GM23248 (cell line): ENCODE measurements around the gene RNF215. TPM values are rescaled to one million over a fixed set of nuclear protein-coding genes. Genes with fewer than 3 reads are reported as not detected.

ENCODE experiments used
- DNase-seq: peaks from one replicate; pipeline ENCODE4 v3.0.0-alpha.2; 2015
- H2AFZ ChIP-seq: fragments of 200-600 bp; sonication (generic); 2 replicates; pipeline ENCODE4 v1.6.1; 2016; ENCODE audit warnings: antibody characterized with exemption
- H3F3A ChIP-seq: fragments of 200-600 bp; sonication (generic); 2 replicates; pipeline ENCODE4 v1.6.1; 2016; ENCODE audit warnings: mild to moderate bottlenecking, antibody characterized with exemption, mixed run types; ENCODE audit not compliant: insufficient read depth
- H3K27ac ChIP-seq: fragments of 200-600 bp; sonication (generic); 2 replicates; pipeline ENCODE4 v1.5.1; 2016; ENCODE audit warnings: mild to moderate bottlenecking
- H3K27me3 ChIP-seq: fragments of 200-600 bp; sonication (generic); replicated peaks from 2 replicates; pipeline ENCODE4 v1.6.1; 2016; ENCODE audit warnings: mild to moderate bottlenecking; ENCODE audit not compliant: insufficient read depth
- H3K36me3 ChIP-seq: fragments of 200-600 bp; sonication (generic); 2 replicates; pipeline ENCODE4 v1.6.1; 2016; ENCODE audit warnings: low read depth, mild to moderate bottlenecking
- H3K4me1 ChIP-seq: fragments of 200-600 bp; sonication (generic); 2 replicates; pipeline ENCODE4 v1.6.1; 2016; ENCODE audit warnings: mild to moderate bottlenecking; ENCODE audit not compliant: insufficient read depth
- H3K4me2 ChIP-seq: fragments of 200-600 bp; sonication (generic); one replicate; pipeline ENCODE4 v1.6.1; 2016; ENCODE audit warnings: mild to moderate bottlenecking; ENCODE audit not compliant: unreplicated experiment
- H3K4me3 ChIP-seq: fragments of 200-600 bp; sonication (generic); 2 replicates; pipeline ENCODE4 v1.5.1; 2016; ENCODE audit warnings: mild to moderate bottlenecking
- H3K79me2 ChIP-seq: fragments of 200-600 bp; sonication (generic); 2 replicates; pipeline ENCODE4 v1.6.1; 2016; ENCODE audit warnings: mild to moderate bottlenecking; ENCODE audit not compliant: insufficient read depth
- H3K9ac ChIP-seq: fragments of 200-600 bp; sonication (generic); 2 replicates; pipeline ENCODE4 v1.6.1; 2016; ENCODE audit warnings: mild to moderate bottlenecking
- H3K9me2 ChIP-seq: fragments of 200-600 bp; sonication (generic); 2 replicates; pipeline ENCODE4 v1.6.1; 2016; ENCODE audit warnings: mixed run types, mild to moderate bottlenecking, moderate library complexity; ENCODE audit not compliant: insufficient read depth
- H3K9me3 ChIP-seq: fragments of 200-600 bp; sonication (generic); one replicate; pipeline ENCODE4 v1.6.1; 2017; ENCODE audit warnings: low read depth
- H4K20me1 ChIP-seq: fragments of 200-600 bp; sonication (generic); 2 replicates; pipeline ENCODE4 v1.6.0; 2016; ENCODE audit not compliant: insufficient read depth
- EZH2 ChIP-seq: fragments of 200-600 bp; sonication (generic); IDR thresholded peaks from 2 replicates; pipeline ENCODE4 v1.6.1; 2018; ENCODE audit warnings: antibody characterized with exemption, mild to moderate bottlenecking; ENCODE audit not compliant: insufficient read depth, poor library complexity, severe bottlenecking
- EZH2phosphoT487 ChIP-seq: fragments of 200-600 bp; sonication (generic); IDR thresholded peaks from 2 replicates; pipeline ENCODE4 v1.6.1; 2018; ENCODE audit warnings: antibody characterized with exemption, moderate library complexity, mild to moderate bottlenecking, low read depth; ENCODE audit not compliant: insufficient read depth
- WGBS, 2 experiments: methylation state at CpG; one replicate each; pipeline ENCODE4 v1.1.6; 2015 to 2017; ENCODE audit warnings: low lambda C conversion rate in 2 of 2, low coverage in 1 of 2; ENCODE audit errors: missing lambda C conversion rate in 2 of 2; 5-methylcytosine and 5-hydroxymethylcytosine counted together
- in situ Hi-C: fragments of 300-500 bp; cut with MboI; formaldehyde crosslinking; loops from 2 replicates; pipeline ENCODE4 v1.15.0; 2020
- polyA plus RNA-seq: library from polyadenylated mRNA; unstranded; fragments of >200 nt; fragmentation: Nextera tagmentation; extraction: Ambion mirVana; gene quantifications from 2 replicates; pipeline ENCODE4 v1.2.1, GENCODE V29; 2016
- total RNA-seq: library from RNA; depleted of rRNA; stranded (reverse); fragments of >200 nt; shearing (Covaris generic); gene quantifications from 2 replicates; pipeline ENCODE4 v1.2.3, GENCODE V29; 2014

Gene RNF215
- total and polyA plus RNA-seq, 2 experiments from 2014 or later, result 2.9 to 29.9 TPM

GRCh38 chr22:30433773-30434172, 46.6 kb upstream of the RNF215 start:
- DNase-seq, result no peak
- TF ChIP-seq EZH2phosphoT487 (no peak), EZH2 (no peak)
- H3K36me3 ChIP-seq, result no peaks in the 10 kb centered on the region
- H4K20me1 ChIP-seq, result no peaks in the 10 kb centered on the region
- no peak overlapping the region for H2AFZ ChIP-seq
- no peak overlapping the region for H3K27ac ChIP-seq
- in situ Hi-C loops, result no loop called here
- H3K27me3 ChIP-seq, result no peaks in the 10 kb centered on the region
- 91 to 100% methylated on average over 1 of the region's 1 CpG for WGBS, 2 experiments
- no peak overlapping the region for H3K4me2 ChIP-seq
- H3K9me2 ChIP-seq, result no peaks in the 10 kb centered on the region
- no peaks in the 10 kb centered on the region for H3F3A ChIP-seq
- no peak overlapping the region for H3K9ac ChIP-seq
- no peak overlapping the region for H3K4me3 ChIP-seq
- no peaks in the 10 kb centered on the region for H3K79me2 ChIP-seq
- H3K4me1 ChIP-seq, result no peaks in the 10 kb centered on the region
- H3K9me3 ChIP-seq, result no peaks in the 10 kb centered on the region

DNA sequence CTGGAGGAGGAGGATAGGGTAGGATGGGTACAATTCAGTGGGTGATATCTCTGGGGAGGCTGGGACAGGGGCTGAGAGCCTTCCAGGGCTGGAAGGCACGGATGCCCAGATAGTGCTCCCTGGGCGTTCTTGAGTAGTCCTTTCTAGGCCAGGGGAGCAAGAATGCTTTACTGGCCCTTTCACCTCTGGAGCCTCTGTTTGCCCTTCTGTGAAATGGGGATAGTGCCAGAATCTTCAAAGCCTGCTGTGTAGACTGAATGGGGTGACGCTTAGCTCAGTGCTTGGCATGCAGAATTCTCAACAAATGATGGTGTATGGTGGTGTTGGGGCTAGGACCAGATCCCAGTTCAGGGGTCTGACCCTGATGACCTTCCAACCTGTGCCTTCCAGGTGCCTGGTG, 46.0 kb upstream of the RNF215 start:
- Histone ChIP-seq H3K27me3 (no peaks in the 10 kb centered on the region), H3K9ac (no peak overlapping the region), H3K4me3 (no peak overlapping the region), H4K20me1 (no peaks in the 10 kb centered on the region), H3K9me2 (no peaks in the 10 kb centered on the region), H3K27ac (no peak overlapping the region), H3K4me1 (no peaks in the 10 kb centered on the region), H3K9me3 (no peaks in the 10 kb centered on the region), H3F3A (no peaks in the 10 kb centered on the region), H3K4me2 (no peak overlapping the region), H3K36me3 (no peaks in the 10 kb centered on the region), H3K79me2 (no peaks in the 10 kb centered on the region), H2AFZ (no peak overlapping the region)
- DNase-seq, result no peak
- 84 to 87% methylated on average over 3 of the region's 3 CpGs for WGBS, 2 experiments
- no peak for TF ChIP-seq EZH2phosphoT487
- TF ChIP-seq EZH2, result no peak
- in situ Hi-C loops, result no loop called here

- no peaks in the 10 kb centered on the region for H3F3A ChIP-seq
- H3K4me3 ChIP-seq, result no peak overlapping the region
- no peaks in the 10 kb centered on the region for H3K79me2 ChIP-seq
- H3K9me3 ChIP-seq, result no peaks in the 10 kb centered on the region
- WGBS, 2 experiments, result 11 to 21% methylated on average over 1 to 2 of the region's 2 CpGs
- no peaks in the 10 kb centered on the region for H3K4me1 ChIP-seq
- H3K4me2 ChIP-seq, result no peak overlapping the region
- in situ Hi-C loops, result no loop called here
- H3K36me3 ChIP-seq, result no peaks in the 10 kb centered on the region
- no peak overlapping the region for H2AFZ ChIP-seq
- no peaks in the 10 kb centered on the region for H3K27me3 ChIP-seq
- H3K9me2 ChIP-seq, result no peaks in the 10 kb centered on the region
- no peak for DNase-seq
- TF ChIP-seq EZH2phosphoT487, result no peak
- TF ChIP-seq EZH2, result no peak
- H4K20me1 ChIP-seq, result no peaks in the 10 kb centered on the region
- H3K9ac ChIP-seq, result no peak overlapping the region
- H3K27ac ChIP-seq, result no peak overlapping the region
Observed at GRCh38 chr22:30432520-30432919, 45.3 kb upstream of the RNF215 start.

GRCh38 chr22:30432096-30432495, 44.9 kb upstream of the RNF215 start:
- no peaks in the 10 kb centered on the region for H3K9me3 ChIP-seq
- no peaks in the 10 kb centered on the region for H3K9me2 ChIP-seq
- DNase-seq, result no peak
- H3K27ac ChIP-seq, result no peak overlapping the region
- H3K4me3 ChIP-seq, result no peak overlapping the region
- no peaks in the 10 kb centered on the region for H3K79me2 ChIP-seq
- H3K9ac ChIP-seq, result no peak overlapping the region
- WGBS, 2 experiments, result 87% methylated on average over 4 of the region's 4 CpGs
- H3F3A ChIP-seq, result no peaks in the 10 kb centered on the region
- in situ Hi-C loops, result no loop called here
- no peaks in the 10 kb centered on the region for H3K4me1 ChIP-seq
- no peak overlapping the region for H3K4me2 ChIP-seq
- no peaks in the 10 kb centered on the region for H4K20me1 ChIP-seq
- no peak overlapping the region for H2AFZ ChIP-seq
- no peaks in the 10 kb centered on the region for H3K27me3 ChIP-seq
- TF ChIP-seq EZH2phosphoT487 (no peak), EZH2 (no peak)
- no peaks in the 10 kb centered on the region for H3K36me3 ChIP-seq

DNA sequence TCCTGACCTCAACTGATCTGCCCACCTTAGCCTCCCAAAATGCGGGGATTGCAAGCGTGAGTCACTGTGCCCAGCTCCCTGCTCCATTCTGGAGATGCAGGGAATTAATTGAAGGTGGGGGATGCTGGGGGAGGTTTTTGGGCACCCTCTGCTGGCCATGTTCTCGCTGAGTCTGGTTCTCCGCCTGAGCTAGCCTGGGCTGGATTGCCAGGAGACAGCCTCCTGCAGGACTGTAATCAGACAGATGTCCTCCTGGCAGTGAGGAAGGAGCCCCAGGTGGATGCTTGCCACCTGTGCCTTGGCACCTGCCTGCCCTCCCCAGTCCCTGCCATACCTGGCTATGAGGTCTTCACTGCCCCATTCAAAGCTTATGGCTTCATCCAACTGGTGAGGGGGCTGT, 43.7 kb upstream of the RNF215 start:
- 84 to 87% methylated on average over 4 of the region's 4 CpGs for WGBS, 2 experiments
- Histone ChIP-seq H4K20me1 (no peaks in the 10 kb centered on the region), H3F3A (no peaks in the 10 kb centered on the region), H3K79me2 (no peaks in the 10 kb centered on the region), H3K9ac (no peak overlapping the region), H3K36me3 (no peaks in the 10 kb centered on the region), H3K4me1 (no peaks in the 10 kb centered on the region), H3K9me2 (no peaks in the 10 kb centered on the region), H3K4me2 (no peak overlapping the region), H2AFZ (no peak overlapping the region), H3K9me3 (no peaks in the 10 kb centered on the region), H3K27ac (no peak overlapping the region), H3K27me3 (no peaks in the 10 kb centered on the region), H3K4me3 (no peak overlapping the region)
- in situ Hi-C loops, result no loop called here
- no peak for TF ChIP-seq EZH2
- TF ChIP-seq EZH2phosphoT487, result no peak
- DNase-seq, result no peak
